SU-DHL-6 (cell line): ENCODE data around the gene TOGARAM2.

Experiments
- H2AFZ ChIP-seq: fragments of 200-600 bp; sonication (generic); 2 replicates; pipeline ENCODE4 v1.6.1; 2014; ENCODE audit warnings: low read depth, mild to moderate bottlenecking, moderate library complexity, mixed read lengths, antibody characterized with exemption, low read length; ENCODE audit not compliant: severe bottlenecking
- H3F3A ChIP-seq: fragments of 200-600 bp; shearing (Covaris generic); 2 replicates; pipeline ENCODE4 v1.6.0; 2016; ENCODE audit warnings: antibody characterized with exemption, mild to moderate bottlenecking; ENCODE audit not compliant: insufficient read depth
- H3K27ac ChIP-seq: fragments of 200-600 bp; sonication (generic); 2 replicates; pipeline ENCODE4 v1.5.1; 2016; ENCODE audit warnings: low read depth, mild to moderate bottlenecking, low read length, moderate library complexity, mixed read lengths
- H3K27me3 ChIP-seq: fragments of 200-600 bp; sonication (generic), shearing (Covaris generic); 2 replicates; pipeline ENCODE4 v1.6.0; 2014; ENCODE audit warnings: mild to moderate bottlenecking, low read length
- H3K36me3 ChIP-seq: fragments of 200-600 bp; sonication (generic); 2 replicates; pipeline ENCODE4 v1.6.1; 2014; ENCODE audit warnings: mild to moderate bottlenecking, low read length, mixed read lengths
- H3K4me2 ChIP-seq: fragments of 300-600, 200-600 bp; shearing (Covaris generic), sonication (generic); 2 replicates; pipeline ENCODE4 v1.6.0; 2014; ENCODE audit warnings: low read length, low read depth, mild to moderate bottlenecking; ENCODE audit not compliant: poor library complexity, severe bottlenecking
- H3K4me3 ChIP-seq: fragments of 200-600 bp; sonication (generic); 2 replicates; pipeline ENCODE4 v1.5.1; 2014; ENCODE audit warnings: antibody characterized with exemption, low read length, mild to moderate bottlenecking, mixed read lengths; ENCODE audit not compliant: insufficient read depth, poor library complexity, severe bottlenecking
- H3K79me2 ChIP-seq: fragments of 200-600 bp; sonication (generic); 2 replicates; pipeline ENCODE4 v1.6.1; 2014; ENCODE audit warnings: mild to moderate bottlenecking, low read length, moderate library complexity; ENCODE audit not compliant: insufficient read depth
- H3K9ac ChIP-seq: fragments of 200-600 bp; sonication (generic); 2 replicates; pipeline ENCODE4 v1.7.0; 2014; ENCODE audit warnings: mild to moderate bottlenecking, low read length
- H3K9me2 ChIP-seq: fragments of 200-600 bp; sonication (generic); replicated peaks from 2 replicates; pipeline ENCODE4 v1.6.1; 2014; ENCODE audit warnings: low read length; ENCODE audit not compliant: insufficient read depth
- H3K9me3 ChIP-seq: fragments of 200-600 bp; sonication (generic); 2 replicates; pipeline ENCODE4 v1.6.1; 2014; ENCODE audit warnings: low read length, mixed read lengths; ENCODE audit not compliant: insufficient read depth
- H4K20me1 ChIP-seq: fragments of 200-600 bp; sonication (generic); 2 replicates; pipeline ENCODE4 v1.6.1; 2014; ENCODE audit warnings: low read depth, mild to moderate bottlenecking, antibody characterized with exemption, low read length, moderate library complexity, mixed read lengths
- CTCF ChIP-seq: fragments of 200-600 bp; sonication (generic); IDR thresholded peaks from one replicate; pipeline ENCODE4 v1.5.1; 2017; ENCODE audit warnings: antibody characterized with exemption, mild to moderate bottlenecking, low read length, moderate library complexity; ENCODE audit not compliant: insufficient read depth, poor library complexity, severe bottlenecking
- EZH2phosphoT487 ChIP-seq: fragments of 200-600 bp; sonication (generic), shearing (Covaris generic); conservative IDR thresholded peaks from 2 replicates; pipeline ENCODE4 v1.6.1; 2018; ENCODE audit warnings: mild to moderate bottlenecking, antibody characterized with exemption, low read length, moderate library complexity, mixed read lengths

Gene TOGARAM2

GRCh38 chr2:29097569-29097968 lies 116.5 kb downstream of the TOGARAM2 start:
- Histone ChIP-seq H3F3A (no peaks in the 10 kb centered on the region), H3K9ac (no peak overlapping the region), H3K79me2 (no peaks in the 10 kb centered on the region), H2AFZ (no peak overlapping the region), H4K20me1 (no peaks in the 10 kb centered on the region), H3K9me2 (no peaks in the 10 kb centered on the region), H3K27me3 (no peaks in the 10 kb centered on the region), H3K36me3 (no peaks in the 10 kb centered on the region), H3K27ac (no peak overlapping the region), H3K9me3 (no peaks in the 10 kb centered on the region), H3K4me3 (no peak overlapping the region), H3K4me2 (no peak overlapping the region)
- TF ChIP-seq EZH2phosphoT487 (no peak), CTCF (no peak)

GRCh38 chr2:29100564-29100963 lies 119.5 kb downstream of the TOGARAM2 start:
- Histone ChIP-seq H3K79me2 (no peaks in the 10 kb centered on the region), H4K20me1 (no peaks in the 10 kb centered on the region), H3F3A (no peaks in the 10 kb centered on the region), H3K9me3 (no peaks in the 10 kb centered on the region), H3K27me3 (no peaks in the 10 kb centered on the region), H3K9me2 (no peaks in the 10 kb centered on the region), H3K4me3 (no peak overlapping the region), H3K36me3 (no peaks in the 10 kb centered on the region), H3K9ac (no peak overlapping the region), H3K4me2 (no peak overlapping the region), H3K27ac (no peak overlapping the region), H2AFZ (no peak overlapping the region)
- TF ChIP-seq CTCF (no peak), EZH2phosphoT487 (no peak)
